ENCODE data around the gene RAX2. TPM values are rescaled to one million over a fixed set of nuclear protein-coding genes. Genes with fewer than 3 reads are reported as not detected.

Gene RAX2
- polyA plus RNA-seq, 1 donor from 2014 or later: not detected

- TF ChIP-seq CTCF (IDR thresholded peaks at IDR 0.05; ENCODE audit: poor library complexity, severe bottlenecking) (no peak), EP300 (conservative IDR thresholded peaks at IDR 0.05; ENCODE audit: poor library complexity, severe bottlenecking) (no peak)
Observed at GRCh38 chr19:3720349-3720917, 51.6 kb downstream of the RAX2 start (continued).

GRCh38 chr19:3719868-3720267 is 52.2 kb downstream of the RAX2 start:
- H3K36me3 ChIP-seq (ENCODE audit: insufficient read depth, low read length): no peaks in the 10 kb centered on the region
- H3K79me2 ChIP-seq (replicated peaks; ENCODE audit: insufficient read depth, low read length): no peaks in the 10 kb centered on the region
- no peaks in the 10 kb centered on the region for H3F3A ChIP-seq (ENCODE audit: insufficient read depth, low read length, poor library complexity, severe bottlenecking)
- H3K27me3 ChIP-seq (ENCODE audit: insufficient read depth, low read depth, low read length): peaks cover 14% of the 10 kb centered on the region
- H3K9me2 ChIP-seq (ENCODE audit: insufficient read depth, low read length): no peaks in the 10 kb centered on the region
- no peaks in the 10 kb centered on the region for H3K9me3 ChIP-seq (ENCODE audit: low read length)
- no peak overlapping the region for H3K27ac ChIP-seq (ENCODE audit: low read length)
- H3K9ac ChIP-seq (ENCODE audit: low read length): no peak overlapping the region
- no peak for TF ChIP-seq MXI1 (conservative IDR thresholded peaks at IDR 0.05; ENCODE audit: poor library complexity, severe bottlenecking)
- TF ChIP-seq EP300 (conservative IDR thresholded peaks at IDR 0.05; ENCODE audit: poor library complexity, severe bottlenecking): no peak
- no peak for TF ChIP-seq POLR2AphosphoS5 (IDR thresholded peaks at IDR 0.05)
- TF ChIP-seq TAF1 (IDR thresholded peaks at IDR 0.05; ENCODE audit: low read depth): no peak
- TF ChIP-seq SMC3 (conservative IDR thresholded peaks at IDR 0.05; ENCODE audit: poor library complexity): no peak
- TF ChIP-seq RAD21 (conservative IDR thresholded peaks at IDR 0.05): no peak
- TF ChIP-seq EZH2 (IDR thresholded peaks at IDR 0.05; ENCODE audit: borderline replicate concordance, insufficient read depth, low read length, poor library complexity, severe bottlenecking): no peak
- TF ChIP-seq CTCF (IDR thresholded peaks at IDR 0.05; ENCODE audit: poor library complexity, severe bottlenecking): no peak
- TF ChIP-seq REST (IDR thresholded peaks at IDR 0.05; ENCODE audit: borderline replicate concordance): no peak
- no peak overlapping the region for H2AFZ ChIP-seq (ENCODE audit: low read depth, low read length)
- H3K4me3 ChIP-seq (ENCODE audit: low read length): no peak overlapping the region
- H3K4me2 ChIP-seq (ENCODE audit: low read length): no peak overlapping the region
- H4K20me1 ChIP-seq (ENCODE audit: insufficient read depth): no peaks in the 10 kb centered on the region

Small RNA genes lying within 50 kb of the gene (small RNA-seq; reads per million reads assigned to genes)
- 0 reads per million in 3 experiments for gene AC005777.1

Other genes starting within 250 kb of the RAX2 start
- 1.2 TPM in 1 of 2 replicates, not detected in the other for gene TEKTIP1, start 233.1 kb downstream of the RAX2 start, polyA plus RNA-seq
- gene MFSD12, start 214.6 kb downstream of the RAX2 start, polyA plus RNA-seq: 38.5 and 41.4 TPM in 2 replicates
- gene HMG20B, start 199.3 kb downstream of the RAX2 start, polyA plus RNA-seq: 17.3 and 22.6 TPM in 2 replicates
- not detected in 2 replicates for gene GIPC3, start 186.8 kb downstream of the RAX2 start, polyA plus RNA-seq
- gene TBXA2R, start 165.4 kb downstream of the RAX2 start, polyA plus RNA-seq: not detected in 2 replicates
- gene CACTIN, start 145.4 kb downstream of the RAX2 start, polyA plus RNA-seq: 21.4 and 26.6 TPM in 2 replicates
- 7.0 and 7.1 TPM in 2 replicates for gene PIP5K1C, start 71.8 kb downstream of the RAX2 start, polyA plus RNA-seq
- 0.15 TPM in 1 of 2 replicates, not detected in the other for gene TJP3, start 63.8 kb downstream of the RAX2 start, polyA plus RNA-seq
- gene APBA3, start 10.5 kb downstream of the RAX2 start, polyA plus RNA-seq: 37.1 and 56.3 TPM in 2 replicates
- gene MRPL54, start 9.5 kb downstream of the RAX2 start, polyA plus RNA-seq: 74.7 and 83.8 TPM in 2 replicates
- gene MATK, start 14.2 kb upstream of the RAX2 start, polyA plus RNA-seq: 2.6 and 4.1 TPM in 2 replicates
- 9.0 and 16.9 TPM in 2 replicates for gene ZFR2, start 96.8 kb upstream of the RAX2 start, polyA plus RNA-seq
- gene ATCAY, start 108.5 kb upstream of the RAX2 start, polyA plus RNA-seq: 73.8 and 85.0 TPM in 2 replicates
- not detected in 2 replicates for gene NMRK2, start 160.8 kb upstream of the RAX2 start, polyA plus RNA-seq
- gene DAPK3, start 198.9 kb upstream of the RAX2 start, polyA plus RNA-seq: 100 and 118 TPM in 2 replicates
- 716 and 865 TPM in 2 replicates for gene EEF2, start 213.2 kb upstream of the RAX2 start, polyA plus RNA-seq
- 22.3 and 27.0 TPM in 2 replicates for gene PIAS4, start 235.5 kb upstream of the RAX2 start, polyA plus RNA-seq